NCI-H774 (cell line): ENCODE data around the gene USP24.

Experiments
- DNase-seq: peaks from one replicate; lab custom pipeline; 2025; lab: John Stamatoyannopoulos, UW

USP24 gene

DNA sequence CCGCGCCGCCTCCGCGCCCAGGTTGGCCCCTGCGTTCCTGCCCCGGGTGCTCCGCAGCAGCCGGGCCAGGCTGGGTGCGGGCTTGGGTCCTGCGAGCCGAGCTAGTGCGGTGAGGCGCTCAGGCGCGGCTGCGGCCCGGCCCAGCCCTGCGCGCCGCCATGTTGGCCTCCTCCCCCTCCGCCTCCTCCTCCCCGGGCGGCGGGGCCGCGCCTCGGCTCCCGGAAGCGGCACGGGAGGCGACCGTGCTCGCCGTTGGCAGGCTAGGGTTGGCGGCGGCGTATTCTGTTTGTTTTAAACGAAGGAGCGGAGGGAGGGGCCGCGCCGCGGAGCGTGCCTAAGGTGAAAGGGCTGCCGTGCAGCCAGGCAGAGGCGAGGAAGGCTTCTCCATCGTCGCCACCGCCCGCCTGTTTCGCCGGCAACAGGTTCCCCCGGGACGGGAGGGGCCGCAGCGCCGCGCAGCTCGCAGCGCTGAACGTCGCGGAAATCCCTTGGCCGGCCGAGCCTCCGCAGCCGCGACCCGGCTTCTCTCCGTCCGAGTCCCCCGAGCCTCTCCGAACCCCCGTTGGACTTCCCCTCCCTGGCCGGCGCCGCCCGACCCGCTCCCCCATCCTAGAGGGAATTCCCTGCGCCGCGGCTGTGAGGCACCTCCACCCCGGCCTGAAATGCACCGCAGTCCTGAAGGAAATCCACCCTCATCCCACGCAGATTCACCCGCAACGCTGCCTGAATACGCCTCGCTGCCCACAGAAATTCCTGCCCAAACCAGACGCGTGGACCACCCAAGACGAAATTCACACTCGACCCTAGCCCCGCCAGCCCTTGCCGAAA lies at the start of gene USP24:
Gene USP24, minus strand, starts transcription at position 171 of the 828 bp plus-strand sequence. CDS start 251 bp downstream, outside the sequence.
- DNase-seq = peak; percentile 91

GRCh38 chr1:55262822-55263221 lies 47.7 kb upstream of the USP24 start:
- DNase-seq = no peak

DNA sequence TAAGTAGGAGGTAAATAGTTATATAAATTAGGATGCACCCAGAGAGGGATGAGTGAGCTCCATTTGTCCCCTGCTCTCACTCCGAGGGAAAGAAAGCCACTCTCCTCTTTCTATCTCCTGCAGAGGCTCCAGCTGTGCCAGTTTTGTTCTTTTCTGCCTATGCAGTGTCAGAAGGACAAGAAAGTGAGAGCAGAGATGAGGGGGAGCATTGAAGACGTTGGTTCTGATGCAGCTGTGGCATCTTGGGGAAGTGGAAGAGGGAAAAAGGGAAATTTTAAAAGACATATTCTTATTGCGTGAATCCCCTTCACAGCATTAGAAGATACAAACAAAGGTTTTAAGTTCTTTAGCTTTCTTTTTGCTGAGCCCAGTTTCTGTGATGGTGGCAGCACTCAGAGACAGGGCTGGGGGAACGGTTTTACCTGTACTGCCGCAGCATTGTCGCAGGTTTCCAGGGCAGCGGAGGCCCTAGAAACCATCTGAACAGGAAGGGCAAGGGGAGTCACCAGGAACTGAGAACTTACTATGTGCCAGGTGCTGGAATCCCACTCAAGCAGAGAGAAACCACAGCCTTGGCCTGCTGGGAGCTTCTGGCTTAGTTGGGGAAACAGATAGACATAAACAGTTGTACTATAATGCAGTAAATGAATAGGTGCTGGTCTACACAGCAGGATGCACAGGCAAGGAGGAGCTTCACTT lies 44.9 kb upstream of the USP24 start:
- DNase-seq = no peak

DNA sequence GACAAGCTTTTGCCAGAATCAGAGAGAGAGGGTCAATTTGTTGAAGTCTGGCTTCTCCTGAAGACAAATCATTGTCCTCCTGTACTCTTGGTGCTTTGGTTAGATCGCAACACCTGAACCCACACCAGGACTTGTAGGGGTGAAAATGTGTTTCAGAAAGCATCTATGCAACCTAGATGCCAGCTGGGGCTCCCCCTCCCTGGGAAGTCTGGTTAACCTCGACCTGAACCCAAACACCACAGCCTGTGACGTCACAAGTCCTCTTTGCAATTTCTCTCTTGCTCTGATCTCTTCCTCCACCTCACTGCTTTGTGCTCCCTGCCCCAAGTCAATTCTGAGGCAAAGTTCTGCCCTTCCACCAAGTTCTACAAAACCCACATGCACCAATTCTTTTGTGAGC lies 42.8 kb upstream of the USP24 start:
- DNase-seq = no peak

GRCh38 chr1:55255901-55256300 lies 40.7 kb upstream of the USP24 start:
- DNase-seq = peak; percentile 73

DNA sequence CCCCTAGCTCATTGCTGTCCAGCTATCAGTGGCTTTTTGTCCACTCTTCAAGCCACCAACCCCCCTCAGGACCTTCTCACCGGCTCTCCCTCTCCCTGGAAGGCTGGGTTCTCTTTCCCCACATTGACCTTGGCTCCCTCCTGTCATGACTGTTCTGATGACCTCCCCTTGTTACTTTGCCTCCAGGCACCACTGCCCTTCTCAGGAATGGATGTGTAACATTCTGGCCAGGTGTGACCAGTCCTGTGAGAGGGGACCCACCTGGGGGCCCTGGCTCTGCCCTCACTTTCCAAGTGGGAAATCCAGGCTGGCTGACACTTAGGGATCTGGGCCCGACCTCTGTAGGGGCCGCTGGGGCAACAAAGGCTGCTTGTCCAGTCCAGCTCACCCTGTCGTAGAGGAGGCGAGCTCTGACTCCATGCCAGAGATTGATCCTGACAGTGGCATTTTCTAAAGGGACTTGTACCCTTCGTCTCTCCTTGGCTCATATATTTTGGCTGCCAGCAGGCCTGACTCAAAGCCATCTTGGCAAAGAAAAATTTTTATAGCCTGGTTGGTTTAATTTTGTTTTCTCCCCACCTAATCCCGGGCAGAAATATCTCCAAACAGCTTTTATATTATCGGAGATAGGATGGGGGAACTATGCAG lies 37.9 kb upstream of the USP24 start:
- no peak for DNase-seq

- DNase-seq = no peak
Observed at GRCh38 chr1:55250399-55251075, 35.4 kb upstream of the USP24 start.

GRCh38 chr1:55249646-55250398 lies 34.7 kb upstream of the USP24 start:
- no peak for DNase-seq

DNA sequence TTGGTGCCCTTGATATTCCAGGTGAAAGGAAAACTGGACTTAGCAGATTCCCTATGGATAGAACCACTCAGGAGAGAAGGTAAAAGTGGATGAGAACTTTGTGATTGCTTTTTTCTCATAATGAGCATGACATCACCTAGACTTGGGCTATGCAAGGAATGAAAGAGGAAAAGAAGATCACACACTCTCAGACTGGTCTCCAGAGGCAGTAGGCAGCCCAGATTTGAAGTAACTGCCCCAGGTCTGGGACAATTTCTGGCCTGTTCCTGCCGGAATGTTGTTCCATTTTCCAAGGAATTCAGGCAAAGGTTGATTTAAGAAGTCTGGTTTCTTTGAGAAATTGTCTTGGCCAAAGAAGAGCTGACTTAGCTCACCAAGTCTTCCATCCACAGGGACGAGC lies 31.7 kb upstream of the USP24 start:
- no peak for DNase-seq

DNA sequence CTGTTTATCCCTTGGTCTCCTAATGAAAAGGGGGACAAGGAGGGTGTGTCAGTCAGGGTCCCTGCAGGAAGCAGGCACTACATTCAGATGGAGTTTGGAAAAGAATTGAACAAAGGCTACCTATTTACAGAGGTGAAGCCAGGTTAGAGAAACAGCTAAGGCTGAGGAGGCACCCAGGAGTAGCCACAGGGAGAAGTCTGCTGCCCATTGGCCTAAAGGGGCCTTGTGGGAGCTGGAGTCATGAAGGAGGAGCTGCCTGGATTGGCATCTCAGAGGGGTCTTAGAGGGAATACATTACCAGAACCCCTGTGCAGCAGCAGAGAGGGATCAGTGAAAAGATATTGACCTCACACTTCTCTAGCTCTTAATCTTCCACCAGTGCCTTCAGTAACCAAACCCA lies 31.2 kb upstream of the USP24 start:
- DNase-seq = no peak

GRCh38 chr1:55245781-55246180 lies 30.6 kb upstream of the USP24 start:
- DNase-seq = no peak

DNA sequence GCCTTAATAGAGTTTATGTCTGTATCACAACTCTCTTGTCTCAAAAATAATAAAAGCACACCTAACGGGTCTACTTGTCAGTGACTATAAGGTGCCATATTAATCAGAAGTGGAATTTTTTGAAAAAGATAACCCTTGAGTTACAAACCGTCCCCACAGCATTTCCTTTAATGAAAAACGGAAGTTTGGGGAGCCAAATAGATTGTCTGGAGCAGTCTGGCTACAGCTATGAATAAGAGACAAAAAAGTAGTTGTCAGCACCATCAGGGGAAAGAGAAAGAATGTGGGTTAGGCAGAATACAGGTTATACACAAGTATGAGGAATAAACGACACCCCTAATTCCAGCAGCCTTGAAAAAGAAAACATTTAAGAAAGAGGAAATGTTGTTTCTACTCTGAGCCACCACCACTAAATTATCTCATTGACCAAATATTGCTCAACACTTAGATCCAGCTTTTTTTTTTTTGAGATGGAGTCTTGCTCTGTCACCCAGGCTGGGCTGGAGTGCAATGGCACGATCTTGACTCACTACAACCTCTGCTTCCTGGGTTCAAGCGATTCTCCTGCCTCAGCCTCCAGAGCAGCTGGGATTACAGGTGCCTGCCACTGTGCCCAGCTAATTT lies 29.4 kb upstream of the USP24 start:
- DNase-seq = no peak

- DNase-seq = no peak
Observed at GRCh38 chr1:55243655-55244054, 28.5 kb upstream of the USP24 start.

GRCh38 chr1:55239548-55239947 lies 24.4 kb upstream of the USP24 start:
- no peak for DNase-seq

GRCh38 chr1:55235722-55236121 lies 20.6 kb upstream of the USP24 start:
- DNase-seq = no peak

DNA sequence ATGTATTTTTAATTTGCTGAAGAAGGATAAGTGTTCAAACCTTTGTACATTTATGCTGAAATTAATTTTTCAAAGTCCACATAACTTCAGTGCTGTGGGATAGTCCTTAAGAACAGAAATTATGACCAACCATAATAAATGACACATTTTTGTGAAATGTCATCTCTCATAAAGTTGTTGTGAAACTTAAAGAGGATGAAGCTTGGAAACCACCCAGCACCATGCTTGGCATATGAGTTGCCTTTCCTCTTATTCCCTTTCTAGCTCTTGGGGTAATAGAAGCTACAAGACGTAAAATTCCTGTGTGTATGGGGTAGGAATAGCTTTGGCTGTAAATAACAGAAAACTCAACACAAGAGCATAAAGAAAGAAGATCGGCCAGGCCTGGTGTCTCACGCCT lies 18.9 kb upstream of the USP24 start:
- DNase-seq = no peak

GRCh38 chr1:55233145-55233777 lies 18.1 kb upstream of the USP24 start:
- DNase-seq = no peak

DNA sequence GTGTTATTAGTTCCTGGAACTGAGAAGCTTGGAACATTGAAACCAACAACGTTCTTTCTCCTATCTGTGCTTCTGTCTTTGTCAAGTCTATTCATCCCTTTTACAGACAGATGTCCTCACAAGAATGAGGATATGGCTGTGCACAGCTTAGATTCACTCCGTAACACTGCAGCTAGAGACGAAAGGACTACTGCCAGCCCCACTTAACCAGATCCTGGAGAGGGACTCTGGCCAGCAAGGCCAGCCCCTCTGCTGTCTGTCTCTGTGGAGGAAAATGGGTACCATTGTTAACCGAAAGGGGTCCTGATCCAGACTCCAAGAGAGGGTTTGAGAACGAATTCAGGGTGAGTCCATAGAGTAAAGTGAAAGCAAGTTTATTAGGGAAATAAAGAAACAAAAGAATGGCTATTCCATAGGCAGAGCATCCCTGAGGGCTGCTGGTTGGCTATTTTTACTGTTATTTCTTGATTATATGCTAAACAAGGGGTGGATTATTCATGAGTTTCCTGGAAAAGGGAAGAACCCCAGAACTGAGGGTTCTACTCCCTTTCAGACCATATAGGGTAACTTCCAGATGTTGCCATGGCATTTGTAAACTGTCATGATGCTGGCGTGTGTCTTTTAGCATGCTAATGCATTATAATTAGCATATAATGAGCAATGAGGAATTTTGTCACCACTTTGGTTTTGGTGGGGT lies 17.4 kb upstream of the USP24 start:
- no peak for DNase-seq

DNA sequence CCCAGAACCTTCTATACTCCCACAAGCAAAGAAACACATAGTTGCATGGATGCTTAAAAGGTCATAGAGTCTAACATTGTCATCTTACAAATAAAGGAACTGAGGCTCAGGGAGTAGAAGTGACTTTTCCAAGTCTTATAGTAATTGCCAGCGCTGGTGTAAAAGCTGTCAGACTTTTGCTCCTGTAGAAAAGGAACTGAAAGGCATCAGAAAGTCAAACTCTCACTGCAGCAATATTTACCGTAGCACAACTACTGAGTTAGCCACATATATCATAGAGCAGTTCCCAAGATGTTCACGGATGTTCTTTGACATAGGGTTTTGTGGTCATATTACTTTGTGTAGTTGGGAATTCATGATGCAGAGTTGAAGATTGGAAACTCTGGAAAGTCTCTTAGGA lies 16.6 kb upstream of the USP24 start:
- DNase-seq = no peak

DNA sequence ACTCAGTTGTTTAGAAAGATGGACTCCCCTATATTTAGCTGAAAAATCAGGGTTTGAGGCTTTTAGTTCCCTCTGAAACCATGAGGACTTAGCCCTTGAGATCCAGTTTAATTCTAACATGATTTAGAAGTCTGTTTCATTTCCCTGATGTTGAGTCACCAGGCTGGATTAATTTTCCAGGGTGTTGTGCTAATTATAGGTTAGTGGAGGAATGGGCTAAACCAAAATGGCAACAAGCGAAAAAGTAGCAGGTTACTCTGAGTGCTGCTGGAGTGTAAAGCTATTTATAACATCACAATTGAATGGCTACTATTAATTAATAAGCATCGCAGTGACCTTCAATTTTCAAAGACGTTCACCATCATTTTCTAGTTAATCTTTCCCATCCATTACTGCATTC lies 15.5 kb upstream of the USP24 start:
- DNase-seq = no peak
